Cardiac fibroblast (primary cell): Measurements from ENCODE around the gene CARS2.

Source experiments
- DNase-seq, 2 donors: peaks; one replicate each; pipeline versions ENCODE4 v3.0.0 to v3.0.0-alpha.2; 2010; ENCODE audit warnings: low read depth in 2 of 2
- H3K4me3 ChIP-seq, 2 donors: replicated peaks in 1 of 2; 1 replicate in 1 of 2; 2 replicates in 1 of 2; pipeline ENCODE4 v1.5.1; 2011; ENCODE audit warnings: low read depth in 2 of 2, low read length in 2 of 2, mild to moderate bottlenecking in 2 of 2, moderate library complexity in 1 of 2
- CTCF ChIP-seq: IDR thresholded peaks from one replicate; pipeline ENCODE4 v1.5.1; 2011; ENCODE audit warnings: low read depth, mild to moderate bottlenecking, low read length, inconsistent platforms

Gene CARS2

GRCh38 chr13:110714797-110715394 is 9.0 kb upstream of the CARS2 start:
- H3K4me3 ChIP-seq: peak overlapping the region; percentile 89 to 91
- DNase-seq: peak; percentile 44 to 63

GRCh38 chr13:110713981-110714796 is 8.3 kb upstream of the CARS2 start:
- DNase-seq: peak; percentile 50 to 54
- H3K4me3 ChIP-seq: peak overlapping the region; percentile 89 to 91
- no peak for TF ChIP-seq CTCF

More at GRCh38 chr13:110714797-110715394, 9.0 kb upstream of the CARS2 start:
- no peak for TF ChIP-seq CTCF

- no peak for DNase-seq
- TF ChIP-seq CTCF: no peak
- H3K4me3 ChIP-seq: peak within 1 kb of the TSS; percentile 91 to 99
Observed at GRCh38 chr13:110713642-110713952, 7.7 kb upstream of the CARS2 start, which contains the start of gene ING1. Gene ING1, plus strand, starts transcription at chr13:110713700. Its CDS starts 450 bp downstream, at chr13:110714150.

GRCh38 chr13:110712849-110713641 is 7.1 kb upstream of the CARS2 start:
- DNase-seq: peak; percentile 100
- H3K4me3 ChIP-seq: peak overlapping the region; percentile 91 to 99
- no peak for TF ChIP-seq CTCF

GRCh38 chr13:110712081-110712848 is 6.3 kb upstream of the CARS2 start:
- DNase-seq: peak; percentile 84 to 88
- TF ChIP-seq CTCF: no peak
- H3K4me3 ChIP-seq: peak overlapping the region; percentile 91 to 99
